ENCODE data around the gene TMSB4X. TPM values are rescaled to one million over a fixed set of nuclear protein-coding genes. Genes with fewer than 3 reads are reported as not detected.

The TMSB4X gene
- total RNA-seq, 1 donor from 2014 or later: 4,388 TPM

- H3K36me3 Mint-ChIP-seq (ENCODE audit: low read depth, unreplicated experiment): no peaks in the 10 kb centered on the region
- H3K4me3 Mint-ChIP-seq (ENCODE audit: unreplicated experiment): no peak overlapping the region
- no peaks in the 10 kb centered on the region for H4K20me1 ChIP-seq (ENCODE audit: insufficient read depth, low read length)
- peak overlapping the region; percentile 63 for H3K27ac ChIP-seq (ENCODE audit: low read depth, low read length)
- DNase-seq (ENCODE audit: low read depth): peak; percentile 91
- no peaks in the 10 kb centered on the region for H3K9me3 ChIP-seq (ENCODE audit: insufficient read depth, low read depth, low read length)
- no peak overlapping the region for H2AFZ ChIP-seq (ENCODE audit: low read depth, low read length)
- no peaks in the 10 kb centered on the region for H3K79me2 ChIP-seq (ENCODE audit: insufficient read depth, low read length)
- peaks cover 19% of the 10 kb centered on the region for H3K4me1 ChIP-seq (ENCODE audit: insufficient read depth, low read length)
- TF ChIP-seq, protein P1, sequence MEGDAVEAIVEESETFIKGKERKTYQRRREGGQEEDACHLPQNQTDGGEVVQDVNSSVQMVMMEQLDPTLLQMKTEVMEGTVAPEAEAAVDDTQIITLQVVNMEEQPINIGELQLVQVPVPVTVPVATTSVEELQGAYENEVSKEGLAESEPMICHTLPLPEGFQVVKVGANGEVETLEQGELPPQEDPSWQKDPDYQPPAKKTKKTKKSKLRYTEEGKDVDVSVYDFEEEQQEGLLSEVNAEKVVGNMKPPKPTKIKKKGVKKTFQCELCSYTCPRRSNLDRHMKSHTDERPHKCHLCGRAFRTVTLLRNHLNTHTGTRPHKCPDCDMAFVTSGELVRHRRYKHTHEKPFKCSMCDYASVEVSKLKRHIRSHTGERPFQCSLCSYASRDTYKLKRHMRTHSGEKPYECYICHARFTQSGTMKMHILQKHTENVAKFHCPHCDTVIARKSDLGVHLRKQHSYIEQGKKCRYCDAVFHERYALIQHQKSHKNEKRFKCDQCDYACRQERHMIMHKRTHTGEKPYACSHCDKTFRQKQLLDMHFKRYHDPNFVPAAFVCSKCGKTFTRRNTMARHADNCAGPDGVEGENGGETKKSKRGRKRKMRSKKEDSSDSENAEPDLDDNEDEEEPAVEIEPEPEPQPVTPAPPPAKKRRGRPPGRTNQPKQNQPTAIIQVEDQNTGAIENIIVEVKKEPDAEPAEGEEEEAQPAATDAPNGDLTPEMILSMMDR (IDR thresholded peaks at IDR 0.05; ENCODE audit: insufficient read depth, low read depth, low read length): no peak
- TF ChIP-seq EZH2 (IDR thresholded peaks at IDR 0.05; ENCODE audit: insufficient read depth, low read length): no peak
- peak; percentile 76 for FAIRE-seq
- no peaks in the 10 kb centered on the region for H3K27me3 ChIP-seq (ENCODE audit: insufficient read depth, low read length)
- H3K9ac ChIP-seq (ENCODE audit: low read length): peak overlapping the region; percentile 46
- H3K9me3 Mint-ChIP-seq (ENCODE audit: unreplicated experiment): no peaks in the 10 kb centered on the region
- H3K4me1 Mint-ChIP-seq (ENCODE audit: low read depth, unreplicated experiment): peaks cover 25% of the 10 kb centered on the region
- peak overlapping the region; percentile 100 for H3K27ac Mint-ChIP-seq (ENCODE audit: unreplicated experiment)
- H3K36me3 ChIP-seq (ENCODE audit: insufficient read depth, low read length): no peaks in the 10 kb centered on the region
- no peak overlapping the region for H3K4me3 ChIP-seq (ENCODE audit: insufficient read depth, low read depth, low read length)
- peak overlapping the region; percentile 40 for H3K4me2 ChIP-seq (ENCODE audit: low read length)
- H3K27me3 Mint-ChIP-seq (ENCODE audit: low read depth, unreplicated experiment): no peaks in the 10 kb centered on the region
Observed at GRCh38 chrX:12984603-12985319, 9.9 kb downstream of the TMSB4X start.

DNA sequence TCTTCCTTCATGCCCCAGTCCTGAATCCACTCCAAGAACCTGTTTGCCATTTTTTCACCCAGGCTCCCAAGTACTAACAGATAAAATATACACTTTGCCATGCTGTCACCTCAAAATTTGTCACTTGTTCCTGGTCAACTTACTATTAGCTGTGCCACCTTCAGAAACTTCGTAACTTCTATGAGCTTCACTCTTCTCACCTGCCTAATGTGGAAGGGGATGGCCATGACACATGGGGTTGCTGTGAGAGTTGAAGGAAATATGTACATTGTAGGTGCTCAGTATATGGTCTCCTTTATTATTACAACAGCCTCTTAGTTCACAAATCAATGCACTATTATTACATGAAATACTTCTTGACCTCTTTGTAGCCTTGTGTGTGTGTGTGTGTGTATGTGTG is 10.4 kb downstream of the TMSB4X start:
- no peak overlapping the region for H3K4me3 Mint-ChIP-seq (ENCODE audit: unreplicated experiment)
- peak overlapping the region; percentile 100 for H3K27ac Mint-ChIP-seq (ENCODE audit: unreplicated experiment)

More for the DNA sequence above, 10.4 kb downstream of the TMSB4X start:
- Histone ChIP-seq H3K4me3 (ENCODE audit: insufficient read depth, low read depth, low read length) (no peak overlapping the region), H3K27me3 (ENCODE audit: insufficient read depth, low read length) (no peaks in the 10 kb centered on the region), H3K27ac (ENCODE audit: low read depth, low read length) (peak overlapping the region; percentile 63), H4K20me1 (ENCODE audit: insufficient read depth, low read length) (no peaks in the 10 kb centered on the region), H3K9ac (ENCODE audit: low read length) (peak overlapping the region; percentile 46), H3K4me2 (ENCODE audit: low read length) (peak overlapping the region; percentile 40), H3K9me3 (ENCODE audit: insufficient read depth, low read depth, low read length) (no peaks in the 10 kb centered on the region), H3K79me2 (ENCODE audit: insufficient read depth, low read length) (no peaks in the 10 kb centered on the region), H3K36me3 (ENCODE audit: insufficient read depth, low read length) (no peaks in the 10 kb centered on the region), H3K4me1 (ENCODE audit: insufficient read depth, low read length) (peaks cover 19% of the 10 kb centered on the region), H2AFZ (ENCODE audit: low read depth, low read length) (no peak overlapping the region)
- H3K4me1 Mint-ChIP-seq (ENCODE audit: low read depth, unreplicated experiment): peaks cover 25% of the 10 kb centered on the region
- FAIRE-seq (no peak), DNase-seq (ENCODE audit: low read depth) (no peak)
- H3K27me3 Mint-ChIP-seq (ENCODE audit: low read depth, unreplicated experiment): no peaks in the 10 kb centered on the region
- no peaks in the 10 kb centered on the region for H3K9me3 Mint-ChIP-seq (ENCODE audit: unreplicated experiment)
- no peak for TF ChIP-seq EZH2 (IDR thresholded peaks at IDR 0.05; ENCODE audit: insufficient read depth, low read length)
- TF ChIP-seq, protein P1 (IDR thresholded peaks at IDR 0.05; ENCODE audit: insufficient read depth, low read depth, low read length): no peak
- H3K36me3 Mint-ChIP-seq (ENCODE audit: low read depth, unreplicated experiment): no peaks in the 10 kb centered on the region

Measured in astrocyte (in vitro differentiated cells and primary cell).